ENCODE data around the gene SRD5A1.

The SRD5A1 gene

DNA sequence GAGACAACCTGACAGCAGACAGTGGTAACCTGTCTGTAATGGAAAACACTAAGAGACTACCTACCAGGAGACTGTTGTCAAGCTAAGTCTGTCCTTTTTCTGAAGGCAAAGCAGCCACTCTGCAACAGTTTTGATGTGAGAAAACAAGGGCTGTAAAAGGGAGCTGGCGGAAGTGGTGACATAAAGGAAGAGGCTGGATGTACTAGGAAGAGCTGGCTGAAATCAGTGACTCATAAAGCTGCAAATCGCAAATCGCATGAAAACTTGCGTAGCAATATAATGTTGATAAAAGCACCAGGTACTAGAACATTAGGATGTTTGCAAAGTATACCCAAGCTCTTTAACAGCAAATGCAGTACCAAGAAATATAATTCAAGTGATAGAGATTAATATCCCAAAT is 1.8 kb upstream of the SRD5A1 start:
- no peak for DNase-seq (ENCODE audit: low read depth)

DNA sequence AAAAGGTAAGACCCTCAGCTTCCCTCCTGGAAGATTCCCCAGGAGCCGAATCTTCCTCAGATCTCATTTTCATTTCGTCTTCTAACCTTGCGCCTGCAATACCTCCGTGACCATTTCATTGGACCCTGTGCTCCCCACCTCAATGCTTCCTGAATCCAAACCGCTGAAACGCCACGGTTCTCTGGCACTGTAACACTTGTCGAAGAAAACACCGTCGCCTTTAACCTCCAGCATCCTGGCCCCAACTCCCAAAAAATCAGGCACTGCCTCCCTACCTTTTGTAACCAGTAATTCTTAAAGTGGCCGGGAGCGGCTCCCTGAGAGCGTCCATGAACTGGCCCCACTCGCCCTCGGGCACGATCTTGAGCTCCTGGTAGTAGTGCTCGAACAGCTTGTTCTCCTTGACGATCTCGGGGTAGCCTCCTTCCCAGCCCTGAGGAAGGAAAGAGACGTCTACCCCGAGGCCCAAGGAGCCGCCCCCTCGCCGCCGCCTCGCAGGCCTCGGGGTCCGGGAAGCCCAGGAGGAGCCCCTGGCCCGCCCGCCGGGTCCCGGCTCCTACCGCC is 834 bp upstream of the SRD5A1 start:
- H3K4me3 ChIP-seq (ENCODE audit: low read depth, low read length): peak overlapping the region; percentile 71
- TF ChIP-seq, protein P1, sequence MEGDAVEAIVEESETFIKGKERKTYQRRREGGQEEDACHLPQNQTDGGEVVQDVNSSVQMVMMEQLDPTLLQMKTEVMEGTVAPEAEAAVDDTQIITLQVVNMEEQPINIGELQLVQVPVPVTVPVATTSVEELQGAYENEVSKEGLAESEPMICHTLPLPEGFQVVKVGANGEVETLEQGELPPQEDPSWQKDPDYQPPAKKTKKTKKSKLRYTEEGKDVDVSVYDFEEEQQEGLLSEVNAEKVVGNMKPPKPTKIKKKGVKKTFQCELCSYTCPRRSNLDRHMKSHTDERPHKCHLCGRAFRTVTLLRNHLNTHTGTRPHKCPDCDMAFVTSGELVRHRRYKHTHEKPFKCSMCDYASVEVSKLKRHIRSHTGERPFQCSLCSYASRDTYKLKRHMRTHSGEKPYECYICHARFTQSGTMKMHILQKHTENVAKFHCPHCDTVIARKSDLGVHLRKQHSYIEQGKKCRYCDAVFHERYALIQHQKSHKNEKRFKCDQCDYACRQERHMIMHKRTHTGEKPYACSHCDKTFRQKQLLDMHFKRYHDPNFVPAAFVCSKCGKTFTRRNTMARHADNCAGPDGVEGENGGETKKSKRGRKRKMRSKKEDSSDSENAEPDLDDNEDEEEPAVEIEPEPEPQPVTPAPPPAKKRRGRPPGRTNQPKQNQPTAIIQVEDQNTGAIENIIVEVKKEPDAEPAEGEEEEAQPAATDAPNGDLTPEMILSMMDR (IDR thresholded peaks at IDR 0.05; ENCODE audit: control insufficient read depth, extremely low read depth, insufficient read depth): no peak
- DNase-seq (ENCODE audit: low read depth): no peak

More for the DNA sequence above, 1.8 kb upstream of the SRD5A1 start:
- TF ChIP-seq, protein P1 (IDR thresholded peaks at IDR 0.05; ENCODE audit: control insufficient read depth, extremely low read depth, insufficient read depth): no peak
- H3K4me3 ChIP-seq (ENCODE audit: low read depth, low read length): peak overlapping the region; percentile 71

DNA sequence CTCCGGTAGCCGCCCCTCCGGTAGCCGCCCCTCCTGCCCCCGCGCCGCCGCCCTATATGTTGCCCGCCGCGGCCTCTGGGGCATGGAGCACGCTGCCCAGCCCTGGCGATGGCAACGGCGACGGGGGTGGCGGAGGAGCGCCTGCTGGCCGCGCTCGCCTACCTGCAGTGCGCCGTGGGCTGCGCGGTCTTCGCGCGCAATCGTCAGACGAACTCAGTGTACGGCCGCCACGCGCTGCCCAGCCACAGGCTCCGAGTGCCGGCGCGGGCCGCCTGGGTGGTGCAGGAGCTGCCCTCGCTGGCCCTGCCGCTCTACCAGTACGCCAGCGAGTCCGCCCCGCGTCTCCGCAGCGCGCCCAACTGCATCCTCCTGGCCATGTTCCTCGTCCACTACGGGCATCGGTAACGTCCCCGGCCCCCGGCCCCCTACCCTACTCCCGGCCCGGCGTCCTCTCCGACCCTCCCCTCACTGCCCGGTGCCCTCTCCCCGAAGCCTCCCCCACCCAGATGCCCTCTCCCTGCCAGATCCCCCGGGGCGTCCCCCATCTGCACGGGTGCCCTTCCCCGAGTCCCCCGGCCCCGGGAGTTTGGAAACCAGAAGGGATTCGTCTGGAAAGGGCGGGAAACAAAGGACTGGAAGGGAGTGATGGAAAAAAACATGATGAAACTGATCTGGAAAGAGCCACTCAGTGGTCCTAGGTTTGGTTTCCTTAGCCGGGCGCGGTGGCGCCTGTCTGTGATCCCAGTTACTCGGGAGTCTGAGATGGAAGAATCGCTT is 417 bp downstream of the SRD5A1 start:
- peak overlapping the region; percentile 71 for H3K4me3 ChIP-seq (ENCODE audit: low read depth, low read length)
- TF ChIP-seq, protein P1 (IDR thresholded peaks at IDR 0.05; ENCODE audit: control insufficient read depth, extremely low read depth, insufficient read depth): no peak
- DNase-seq (ENCODE audit: low read depth): peak; percentile 17

DNA sequence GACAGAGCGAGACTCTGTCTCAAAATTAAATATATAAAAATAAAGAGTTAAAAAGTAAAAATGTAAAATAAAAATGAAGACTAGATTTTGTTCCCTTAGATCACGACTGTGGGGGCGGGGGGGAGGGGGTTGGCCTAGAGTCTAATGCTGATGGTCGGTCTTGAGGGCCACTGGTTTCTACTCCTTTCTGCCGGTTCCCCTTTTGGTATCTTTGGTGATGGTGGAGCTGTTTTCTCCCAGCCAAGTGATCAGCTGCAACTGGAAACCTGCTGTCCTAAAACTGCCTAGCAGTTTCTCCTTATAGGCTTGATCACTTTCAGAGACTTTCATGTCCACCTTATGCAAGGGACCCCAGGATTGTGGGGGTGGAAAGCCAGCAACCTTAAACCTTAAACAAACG is 1.1 kb downstream of the SRD5A1 start:
- peak overlapping the region; percentile 71 for H3K4me3 ChIP-seq (ENCODE audit: low read depth, low read length)
- no peak for DNase-seq (ENCODE audit: low read depth)
- TF ChIP-seq, protein P1 (IDR thresholded peaks at IDR 0.05; ENCODE audit: control insufficient read depth, extremely low read depth, insufficient read depth): no peak

DNA sequence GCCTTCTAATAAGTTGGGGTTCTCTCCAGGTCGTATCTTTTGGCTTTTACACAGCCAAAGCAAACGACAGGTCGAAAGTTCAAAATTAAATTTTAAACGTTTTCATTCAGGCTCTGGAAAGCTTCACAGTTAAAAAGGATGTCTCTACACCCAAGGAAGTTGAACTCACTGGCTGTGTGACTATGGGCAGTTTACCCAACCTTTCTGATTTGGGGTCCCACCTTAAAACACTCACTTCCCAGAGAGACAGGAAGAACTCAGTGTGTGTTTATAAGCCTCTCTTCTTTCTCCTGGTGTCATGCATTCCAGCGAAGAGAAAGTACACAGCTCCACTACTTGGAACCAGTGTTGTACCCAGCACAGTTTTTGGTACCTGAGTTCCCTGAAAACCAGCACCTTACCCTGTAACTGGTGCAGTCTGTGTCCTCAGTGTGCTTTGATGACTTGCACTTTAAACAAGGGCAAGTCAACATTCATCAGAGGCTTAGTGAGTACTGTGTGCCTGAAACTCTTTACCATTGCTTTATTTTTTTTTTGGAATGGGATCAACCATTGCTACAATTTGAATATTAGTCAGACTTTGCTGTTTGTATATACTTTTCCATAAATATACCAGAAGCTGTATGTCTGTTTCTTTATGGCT is 1.7 kb downstream of the SRD5A1 start:
- H3K4me3 ChIP-seq (ENCODE audit: low read depth, low read length): peak overlapping the region; percentile 71
- no peak for DNase-seq (ENCODE audit: low read depth)
- TF ChIP-seq, protein P1 (IDR thresholded peaks at IDR 0.05; ENCODE audit: control insufficient read depth, extremely low read depth, insufficient read depth): no peak

DNA sequence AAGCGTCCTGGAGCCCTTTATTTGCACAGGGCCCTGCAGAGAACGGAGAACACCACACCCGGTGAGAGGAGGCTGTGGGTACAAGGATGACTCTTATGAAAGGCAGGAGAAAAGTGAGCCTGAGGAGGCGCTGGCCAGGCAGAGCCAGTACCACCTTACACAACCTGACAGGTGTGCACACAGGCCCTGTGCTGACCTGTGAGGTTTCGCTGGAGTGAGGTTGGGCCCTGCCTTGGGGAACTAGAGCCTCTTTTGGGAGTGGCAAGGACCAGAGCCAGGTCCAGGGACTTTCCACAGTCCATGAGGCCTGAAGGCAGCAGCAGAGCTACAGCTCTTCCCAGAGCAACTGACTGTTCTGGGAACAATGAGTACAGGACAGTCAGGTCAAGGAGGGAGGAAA is 3.1 kb downstream of the SRD5A1 start:
- peak; percentile 88 for DNase-seq (ENCODE audit: low read depth)
- H3K4me3 ChIP-seq (ENCODE audit: low read depth, low read length): no peak overlapping the region; the same call in 1 of the 2 replicates
- TF ChIP-seq, protein P1 (IDR thresholded peaks at IDR 0.05; ENCODE audit: control insufficient read depth, extremely low read depth, insufficient read depth): 0 out of 2 replicates have a peak, but pooled peaks have one; percentile 14
